Measurements from ENCODE around the gene ANKRD7.
"Not testable (repeated sequence)": the region's sequence is repeated elsewhere in the genome, so short reads cannot be mapped to it uniquely, and the experiment has no call there.

ANKRD7 gene

GRCh38 chr7:118233799-118234198 is 9.3 kb downstream of the ANKRD7 start:
- DNase-seq (ENCODE audit: low read depth) = no peak

GRCh38 chr7:118239014-118239413 is 14.5 kb downstream of the ANKRD7 start:
- no peak for DNase-seq (ENCODE audit: low read depth)

- not testable (repeated sequence) for DNase-seq (ENCODE audit: low read depth)
These were observed 15.8 kb downstream of the ANKRD7 start for GRCh38 chr7:118240320-118240719.

- DNase-seq (ENCODE audit: low read depth) = no peak
These were observed 19.2 kb downstream of the ANKRD7 start for GRCh38 chr7:118243695-118244094.

GRCh38 chr7:118245267-118246040 is 20.9 kb downstream of the ANKRD7 start:
- DNase-seq (ENCODE audit: low read depth) = no peak

- no peak for DNase-seq (ENCODE audit: low read depth)
These were observed 26.5 kb downstream of the ANKRD7 start for GRCh38 chr7:118250860-118251494.

- DNase-seq (ENCODE audit: low read depth) = no peak
These were observed 27.6 kb downstream of the ANKRD7 start for GRCh38 chr7:118252087-118252486.

GRCh38 chr7:118259115-118259514 is 34.6 kb downstream of the ANKRD7 start:
- no peak for DNase-seq (ENCODE audit: low read depth)

- DNase-seq (ENCODE audit: low read depth) = no peak
These were observed 40.3 kb downstream of the ANKRD7 start for GRCh38 chr7:118264836-118265235.

GRCh38 chr7:118280319-118281012 is 56.0 kb downstream of the ANKRD7 start:
- DNase-seq (ENCODE audit: low read depth) = no peak

- no peak for DNase-seq (ENCODE audit: low read depth)
These were observed 56.7 kb downstream of the ANKRD7 start for GRCh38 chr7:118281196-118281595.

- DNase-seq (ENCODE audit: low read depth) = no peak
These were observed 60.9 kb downstream of the ANKRD7 start for GRCh38 chr7:118285358-118285757.

GRCh38 chr7:118286131-118286530 is 61.6 kb downstream of the ANKRD7 start:
- no peak for DNase-seq (ENCODE audit: low read depth)

- no peak for DNase-seq (ENCODE audit: low read depth)
These were observed 63.6 kb downstream of the ANKRD7 start for GRCh38 chr7:118288098-118288497.

GRCh38 chr7:118289476-118289875 is 65.0 kb downstream of the ANKRD7 start:
- no peak for DNase-seq (ENCODE audit: low read depth)

Measured in non-pigmented ciliary epithelial cell (primary cell).